ENCODE results near the gene SGCE. TPM values are rescaled to one million over a fixed set of nuclear protein-coding genes. Genes with fewer than 3 reads are reported as not detected.

Gene SGCE
- total RNA-seq, 1 experiment from 2014 or later: 17.4 TPM

- H3K4me2 ChIP-seq (ENCODE audit: low read length): no peak overlapping the region
- CTCF ChIA-PET: no interaction called here
- intact Hi-C loops (cut with micrococcal nuclease): no loop called here
- no peak overlapping the region for H3K27ac ChIP-seq (ENCODE audit: low read depth, low read length)
- H3K27me3 ChIP-seq (ENCODE audit: insufficient read depth, low read length): no peaks in the 10 kb centered on the region
- no peaks in the 10 kb centered on the region for H3K9me2 ChIP-seq (ENCODE audit: insufficient read depth)
- H3K36me3 ChIP-seq (ENCODE audit: control insufficient read depth in 1 of 2, insufficient read depth in 2 of 2, low read length in 2 of 2): no peaks in the 10 kb centered on the region
- no peak overlapping the region for H3K4me3 ChIP-seq (replicated peaks in 1 of 2; ENCODE audit: low read depth in 1 of 2, low read length in 2 of 2)
- H3K9ac ChIP-seq (ENCODE audit: low read length): no peak overlapping the region
- ATAC-seq (no peak), DNase-seq (ENCODE audit: low read depth, low spot score) (no peak)
- POLR2A ChIA-PET: no interaction called here
- no peak for TF ChIP-seq TCF7L2 (IDR thresholded peaks at IDR 0.05; ENCODE audit: borderline replicate concordance, extremely low read depth, insufficient read depth, insufficient read length)
- no peak for TF ChIP-seq MAX (IDR thresholded peaks at IDR 0.05)
- no peak for TF ChIP-seq EZH2 (IDR thresholded peaks at IDR 0.05)
- no peak for TF ChIP-seq EGR1 (IDR thresholded peaks at IDR 0.05; ENCODE audit: low read depth)
- TF ChIP-seq ATF3 (IDR thresholded peaks at IDR 0.05): no peak
- TF ChIP-seq FOSL1 (IDR thresholded peaks at IDR 0.05; ENCODE audit: low read depth): no peak
- H3K9me3 ChIP-seq (ENCODE audit: control insufficient read depth in 1 of 2, insufficient read depth in 1 of 2, low read depth in 1 of 2, low read length in 2 of 2): no peaks in the 10 kb centered on the region
- H3K79me2 ChIP-seq (ENCODE audit: insufficient read depth, low read length): no peaks in the 10 kb centered on the region
- RAD21 ChIA-PET (ENCODE audit: low non-redundant PET in 1 of 2, low total read pairs in 2 of 2, uncharacterized antibody in 2 of 2, unreplicated experiment in 2 of 2): no interaction called here
- BruUV-seq (replicated peaks): no TSS peak
- H4K20me1 ChIP-seq (ENCODE audit: insufficient read depth): no peaks in the 10 kb centered on the region
- H2AFZ ChIP-seq (ENCODE audit: low read depth, low read length, poor library complexity, severe bottlenecking): no peak overlapping the region
- no peaks in the 10 kb centered on the region for H3K4me1 ChIP-seq (ENCODE audit: control insufficient read depth in 1 of 2, insufficient read depth in 2 of 2, low read length in 2 of 2)
These were observed 8.6 kb downstream of the SGCE start for GRCh38 chr7:94647295-94647694.

GRCh38 chr7:94643771-94644545 is 12.0 kb downstream of the SGCE start:
- ChIA-PET CTCF (no interaction called here), RAD21 (ENCODE audit: low non-redundant PET in 1 of 2, low total read pairs in 2 of 2, uncharacterized antibody in 2 of 2, unreplicated experiment in 2 of 2) (no interaction called here), POLR2A (no interaction called here)
- H3K4me1 ChIP-seq (ENCODE audit: control insufficient read depth in 1 of 2, insufficient read depth in 2 of 2, low read length in 2 of 2): no peaks in the 10 kb centered on the region
- H3K9ac ChIP-seq (ENCODE audit: low read length): no peak overlapping the region
- DNase-seq (ENCODE audit: low read depth, low spot score): no peak
- no peaks in the 10 kb centered on the region for H3K9me3 ChIP-seq (ENCODE audit: control insufficient read depth in 1 of 2, insufficient read depth in 1 of 2, low read depth in 1 of 2, low read length in 2 of 2)
- no peak overlapping the region for H3K4me2 ChIP-seq (ENCODE audit: low read length)
- BruUV-seq (replicated peaks): no TSS peak
- H4K20me1 ChIP-seq (ENCODE audit: insufficient read depth): no peaks in the 10 kb centered on the region
- no peak overlapping the region for H3K4me3 ChIP-seq (replicated peaks in 1 of 2; ENCODE audit: low read depth in 1 of 2, low read length in 2 of 2)
- no peak for ATAC-seq
- H3K9me2 ChIP-seq (ENCODE audit: insufficient read depth): no peaks in the 10 kb centered on the region
- intact Hi-C loops (cut with micrococcal nuclease): no loop called here
- no peaks in the 10 kb centered on the region for H3K27me3 ChIP-seq (ENCODE audit: insufficient read depth, low read length)
- H3K27ac ChIP-seq (ENCODE audit: low read depth, low read length): no peak overlapping the region
- no peaks in the 10 kb centered on the region for H3K79me2 ChIP-seq (ENCODE audit: insufficient read depth, low read length)
- H2AFZ ChIP-seq (ENCODE audit: low read depth, low read length, poor library complexity, severe bottlenecking): no peak overlapping the region
- no peaks in the 10 kb centered on the region for H3K36me3 ChIP-seq (ENCODE audit: control insufficient read depth in 1 of 2, insufficient read depth in 2 of 2, low read length in 2 of 2)
- TF ChIP-seq POLR2A (IDR thresholded peaks at IDR 0.05; ENCODE audit: borderline replicate concordance, extremely low read depth, insufficient read depth, insufficient read length) (no peak), MAX (IDR thresholded peaks at IDR 0.05) (no peak), JUND (IDR thresholded peaks at IDR 0.05) (no peak), SP1 (IDR thresholded peaks at IDR 0.05; ENCODE audit: low read depth) (no peak), ZFX (IDR thresholded peaks at IDR 0.05) (no peak), TCF7L2 (IDR thresholded peaks at IDR 0.05; ENCODE audit: borderline replicate concordance, extremely low read depth, insufficient read depth, insufficient read length) (no peak), SRF (IDR thresholded peaks at IDR 0.05; ENCODE audit: low read depth) (no peak), CEBPB (IDR thresholded peaks at IDR 0.05; ENCODE audit: low read depth) (no peak), CBX3 (IDR thresholded peaks at IDR 0.05; ENCODE audit: low read depth) (no peak), YY1 (IDR thresholded peaks at IDR 0.05; ENCODE audit: extremely low read depth, insufficient replicate concordance, low read depth, low read length) (no peak), CTCF (IDR thresholded peaks at IDR 0.05 in 2 of 3, conservative IDR thresholded peaks at IDR 0.05 in 1 of 3; ENCODE audit: borderline replicate concordance in 1 of 3, insufficient read depth in 1 of 3, low read depth in 2 of 3, low read length in 2 of 3) (no peak), RAD21 (IDR thresholded peaks at IDR 0.05; ENCODE audit: low read depth) (no peak), EGR1 (IDR thresholded peaks at IDR 0.05; ENCODE audit: low read depth) (no peak), ZNF274 (IDR thresholded peaks at IDR 0.05; ENCODE audit: low read depth, low read length) (no peak), EZH2 (IDR thresholded peaks at IDR 0.05) (no peak), ATF3 (IDR thresholded peaks at IDR 0.05) (no peak), FOSL1 (IDR thresholded peaks at IDR 0.05; ENCODE audit: low read depth) (no peak)

Data from HCT116 (cell line).